ENCODE data around the gene C7. TPM values are rescaled to one million over a fixed set of nuclear protein-coding genes. Genes with fewer than 3 reads are reported as not detected.

C7 gene
- total RNA-seq, 1 donor from 2014 or later = not detected

GRCh38 chr5:40999966-41000365, 90.7 kb downstream of the C7 start:
- no peak for DNase-seq
- Mint-ChIP-seq H3K36me3 (ENCODE audit: unreplicated experiment) (no peaks in the 10 kb centered on the region), H3K9me3 (ENCODE audit: unreplicated experiment) (no peaks in the 10 kb centered on the region), H3K27me3 (ENCODE audit: unreplicated experiment) (no peaks in the 10 kb centered on the region), H3K4me1 (ENCODE audit: low read depth, unreplicated experiment) (no peaks in the 10 kb centered on the region), H3K27ac (ENCODE audit: unreplicated experiment) (no peak overlapping the region), H3K4me3 (ENCODE audit: unreplicated experiment) (no peak overlapping the region)
- no peak for TF ChIP-seq CTCF (IDR thresholded peaks at IDR 0.05; ENCODE audit: partially characterized antibody, unreplicated experiment)

- Mint-ChIP-seq H3K9me3 (ENCODE audit: unreplicated experiment) (no peaks in the 10 kb centered on the region), H3K27ac (ENCODE audit: unreplicated experiment) (no peak overlapping the region), H3K36me3 (ENCODE audit: unreplicated experiment) (no peaks in the 10 kb centered on the region), H3K4me1 (ENCODE audit: low read depth, unreplicated experiment) (peaks cover 4% of the 10 kb centered on the region), H3K4me3 (ENCODE audit: unreplicated experiment) (no peak overlapping the region), H3K27me3 (ENCODE audit: unreplicated experiment) (no peaks in the 10 kb centered on the region)
- TF ChIP-seq CTCF (IDR thresholded peaks at IDR 0.05; ENCODE audit: partially characterized antibody, unreplicated experiment) = no peak
- DNase-seq = no peak
Observed at GRCh38 chr5:41003670-41004376, 94.5 kb downstream of the C7 start.

GRCh38 chr5:41004931-41005330, 95.6 kb downstream of the C7 start:
- Mint-ChIP-seq H3K27ac (ENCODE audit: unreplicated experiment) (no peak overlapping the region), H3K4me1 (ENCODE audit: low read depth, unreplicated experiment) (peaks cover 6% of the 10 kb centered on the region), H3K27me3 (ENCODE audit: unreplicated experiment) (no peaks in the 10 kb centered on the region), H3K9me3 (ENCODE audit: unreplicated experiment) (no peaks in the 10 kb centered on the region), H3K4me3 (ENCODE audit: unreplicated experiment) (no peak overlapping the region), H3K36me3 (ENCODE audit: unreplicated experiment) (no peaks in the 10 kb centered on the region)
- no peak for TF ChIP-seq CTCF (IDR thresholded peaks at IDR 0.05; ENCODE audit: partially characterized antibody, unreplicated experiment)
- no peak for DNase-seq

- H3K36me3 Mint-ChIP-seq (ENCODE audit: unreplicated experiment) = no peaks in the 10 kb centered on the region
- H3K4me1 Mint-ChIP-seq (ENCODE audit: low read depth, unreplicated experiment) = peaks cover 6% of the 10 kb centered on the region
- no peaks in the 10 kb centered on the region for H3K9me3 Mint-ChIP-seq (ENCODE audit: unreplicated experiment)
- no peak overlapping the region for H3K4me3 Mint-ChIP-seq (ENCODE audit: unreplicated experiment)
- DNase-seq = no peak
- TF ChIP-seq CTCF (IDR thresholded peaks at IDR 0.05; ENCODE audit: partially characterized antibody, unreplicated experiment) = no peak
- no peak overlapping the region for H3K27ac Mint-ChIP-seq (ENCODE audit: unreplicated experiment)
- peaks cover 2% of the 10 kb centered on the region for H3K27me3 Mint-ChIP-seq (ENCODE audit: unreplicated experiment)
Observed at GRCh38 chr5:41009232-41009631, 99.9 kb downstream of the C7 start.

- no peak overlapping the region for H3K4me3 Mint-ChIP-seq (ENCODE audit: unreplicated experiment)
- H3K36me3 Mint-ChIP-seq (ENCODE audit: unreplicated experiment) = no peaks in the 10 kb centered on the region
- no peak for TF ChIP-seq CTCF (IDR thresholded peaks at IDR 0.05; ENCODE audit: partially characterized antibody, unreplicated experiment)
- H3K9me3 Mint-ChIP-seq (ENCODE audit: unreplicated experiment) = no peaks in the 10 kb centered on the region
- peaks cover 2% of the 10 kb centered on the region for H3K27me3 Mint-ChIP-seq (ENCODE audit: unreplicated experiment)
- H3K4me1 Mint-ChIP-seq (ENCODE audit: low read depth, unreplicated experiment) = peaks cover 6% of the 10 kb centered on the region
- DNase-seq = no peak
- H3K27ac Mint-ChIP-seq (ENCODE audit: unreplicated experiment) = no peak overlapping the region
Observed at GRCh38 chr5:41010572-41010971, 101.3 kb downstream of the C7 start.
